ENCODE results near the gene PDPK1.
"Not testable (repeated sequence)": the region's sequence is repeated elsewhere in the genome, so short reads cannot be mapped to it uniquely, and the experiment has no call there.

Gene PDPK1

DNA sequence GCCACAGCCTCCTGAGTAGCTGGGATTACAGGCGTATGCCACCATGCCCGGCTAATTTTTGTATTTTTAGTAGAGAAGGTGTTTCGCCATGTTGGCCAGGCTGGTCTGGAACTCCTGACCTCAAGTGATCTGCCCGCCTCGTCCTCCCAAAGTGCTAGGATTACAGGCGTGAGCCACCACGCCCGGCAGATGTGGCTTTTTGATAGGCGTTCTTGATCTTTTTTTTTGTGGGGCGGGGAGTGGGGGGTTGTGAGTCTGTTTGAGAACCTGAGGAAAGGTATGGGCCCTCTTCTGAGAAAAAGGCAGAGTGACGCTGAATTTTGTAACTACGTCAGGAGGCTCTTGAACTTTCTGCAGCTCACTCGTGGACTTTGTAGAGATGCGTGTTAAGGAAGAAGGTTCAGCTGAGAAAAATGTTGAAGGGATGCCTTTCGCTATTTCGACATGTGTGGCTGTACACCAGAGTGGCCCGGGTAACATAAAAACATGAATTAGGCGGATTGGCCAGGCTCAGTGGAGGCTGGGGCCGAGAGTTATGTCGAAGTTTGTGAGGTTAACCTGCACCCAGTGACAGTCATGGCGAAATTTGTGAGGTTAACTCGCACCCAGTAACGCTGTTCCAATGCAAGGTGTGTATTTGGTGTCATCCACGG is 1.5 kb downstream of the PDPK1 start:
- H3K27ac ChIP-seq; DNase-seq (ENCODE audit: low read depth, low spot score): not testable (repeated sequence)

DNA sequence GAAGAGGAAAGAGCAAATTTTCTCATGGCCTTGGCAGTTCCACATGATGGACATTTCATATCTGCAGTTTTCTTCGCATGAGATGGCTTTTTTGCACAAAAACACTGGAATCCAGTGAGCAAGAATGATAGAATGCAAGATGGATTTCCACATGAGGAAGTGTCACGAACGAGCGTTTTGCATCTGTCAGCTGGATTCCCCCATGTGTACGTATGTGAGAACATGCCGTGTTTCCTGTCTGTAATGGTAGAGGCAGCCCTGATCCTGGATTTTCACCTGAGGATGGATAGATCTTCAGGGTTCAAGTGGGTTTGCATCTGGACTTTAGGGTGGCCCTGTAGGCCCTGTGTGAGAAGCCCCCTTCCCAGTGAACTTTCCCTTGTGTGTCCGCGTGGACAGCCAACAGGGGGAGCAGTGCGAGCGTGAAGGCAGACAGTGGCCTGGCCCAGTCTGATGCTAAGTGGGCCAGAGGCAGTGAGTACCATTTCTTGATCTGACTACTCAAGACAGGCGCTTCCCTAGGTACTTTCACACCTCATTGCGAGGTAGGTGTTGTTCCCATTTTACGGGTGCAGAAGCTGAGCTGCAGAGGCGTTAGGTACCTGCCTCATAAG is 2.1 kb downstream of the PDPK1 start:
- not testable (repeated sequence) for DNase-seq (ENCODE audit: low read depth, low spot score); H3K27ac ChIP-seq

DNA sequence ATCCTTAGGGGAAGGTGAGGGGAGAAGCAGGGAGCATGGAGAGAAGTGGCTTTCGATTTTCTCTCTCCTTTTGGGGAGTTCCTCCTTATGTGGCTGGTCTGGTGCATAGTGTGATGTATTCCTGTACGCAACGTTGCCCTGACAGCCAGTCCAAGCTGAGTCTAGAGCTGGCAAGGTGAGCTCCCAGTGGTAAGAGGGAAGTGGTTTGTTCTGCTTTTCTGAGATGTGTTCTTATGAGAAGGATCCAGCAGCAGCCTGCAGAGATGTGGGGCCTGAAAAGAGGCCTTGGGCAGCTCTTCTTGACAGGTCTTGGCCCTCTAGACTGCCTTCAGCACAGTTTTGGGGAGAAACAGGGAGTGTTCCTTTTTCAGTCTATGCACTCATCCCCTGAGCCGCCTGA is 3.1 kb downstream of the PDPK1 start:
- DNase-seq (ENCODE audit: low read depth, low spot score); H3K27ac ChIP-seq: not testable (repeated sequence)

DNA sequence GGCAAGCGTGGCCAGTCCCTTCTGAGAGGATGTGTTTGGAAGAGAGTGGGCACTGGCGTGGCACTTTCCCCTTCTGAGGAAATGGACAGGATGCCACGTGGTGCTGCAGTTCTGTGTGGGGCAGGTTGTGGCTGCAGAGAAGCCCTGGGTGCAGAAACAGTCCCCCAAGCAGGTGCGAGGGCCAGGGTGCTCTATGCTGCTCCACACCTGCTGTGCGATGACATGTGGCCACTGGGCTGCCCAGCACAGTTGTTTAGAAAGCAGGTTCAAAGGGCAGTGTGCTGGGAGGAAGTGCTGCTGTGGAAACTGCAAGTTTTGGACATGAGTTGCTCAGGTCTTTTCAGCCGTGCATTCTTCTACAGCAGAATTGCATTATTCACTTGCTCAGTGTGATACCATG is 3.6 kb downstream of the PDPK1 start:
- H3K27ac ChIP-seq; DNase-seq (ENCODE audit: low read depth, low spot score): not testable (repeated sequence)

DNA sequence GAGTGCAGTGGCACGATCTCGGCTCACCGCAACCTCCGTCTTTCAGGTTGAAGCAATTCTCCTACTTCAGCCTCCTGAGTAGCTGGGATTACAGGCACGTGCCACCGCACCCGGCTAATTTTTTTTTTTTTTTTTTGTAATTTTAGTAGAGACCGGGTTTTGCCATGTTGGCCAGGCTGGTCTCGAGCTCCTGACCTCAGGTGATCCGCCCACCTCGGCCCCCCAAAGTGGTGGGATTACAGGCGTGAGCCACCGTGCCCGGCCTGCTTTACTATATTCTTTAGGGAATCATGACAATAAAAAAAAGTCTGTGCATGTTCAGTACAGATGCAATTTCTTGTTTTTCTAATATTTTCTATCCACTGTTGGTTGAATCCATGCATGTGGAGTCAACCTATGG is 6.0 kb downstream of the PDPK1 start:
- H3K27ac ChIP-seq; DNase-seq (ENCODE audit: low read depth, low spot score): not testable (repeated sequence)

DNA sequence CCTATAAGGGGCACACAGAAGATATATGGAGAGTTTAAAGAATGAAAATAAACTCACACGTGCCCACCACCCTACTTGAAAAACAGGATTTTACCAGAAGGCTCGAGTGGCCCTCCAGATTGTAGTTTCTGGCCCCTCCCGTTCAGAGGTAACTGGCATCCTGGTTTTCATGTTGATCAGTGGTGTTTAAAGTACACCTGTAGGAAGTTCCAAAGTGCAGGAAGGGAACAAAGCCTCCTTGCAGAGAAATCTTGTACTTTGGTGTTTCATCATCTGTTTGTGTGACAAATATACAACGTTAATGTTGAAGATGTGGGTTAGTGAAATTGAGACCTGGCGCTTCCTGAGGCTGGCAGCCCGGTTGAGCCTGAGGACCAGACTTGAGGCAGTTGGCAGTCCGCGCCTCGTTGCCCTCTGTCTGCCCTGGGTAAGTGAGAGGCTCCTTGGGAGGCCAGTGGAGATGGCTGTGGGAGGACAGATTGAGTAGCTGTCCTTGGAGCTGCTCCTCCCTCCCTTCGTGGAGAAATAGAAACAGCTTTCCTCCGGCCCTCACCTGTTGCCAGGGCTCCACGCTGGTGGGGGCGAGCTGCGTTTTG is 12.6 kb downstream of the PDPK1 start:
- DNase-seq (ENCODE audit: low read depth, low spot score); H3K27ac ChIP-seq: not testable (repeated sequence)

DNA sequence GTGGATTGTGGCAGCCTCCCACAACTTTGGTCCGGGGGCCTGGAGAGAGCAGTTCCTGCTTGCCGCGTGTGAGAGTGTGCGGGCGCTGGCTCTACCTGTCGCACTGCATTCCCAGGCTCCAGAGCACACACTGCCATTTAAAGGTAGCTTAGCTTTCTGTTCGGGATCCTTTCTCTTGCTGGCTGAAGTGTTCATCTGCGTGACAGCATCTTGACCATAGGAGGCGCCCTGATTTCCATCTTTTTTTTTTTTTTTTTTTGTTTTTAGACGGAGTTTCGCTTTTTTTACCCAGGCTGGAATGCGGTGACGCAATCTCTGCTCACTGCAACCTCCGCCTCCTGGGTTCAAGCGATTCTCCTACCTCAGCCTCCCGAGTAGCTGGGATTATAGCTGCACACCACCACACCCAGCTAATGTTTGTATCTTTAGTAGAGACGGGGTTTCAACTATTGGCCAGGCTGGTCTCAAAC is 13.6 kb downstream of the PDPK1 start:
- H3K27ac ChIP-seq: peak overlapping the region; percentile 47
- not testable (repeated sequence) for DNase-seq (ENCODE audit: low read depth, low spot score)

DNA sequence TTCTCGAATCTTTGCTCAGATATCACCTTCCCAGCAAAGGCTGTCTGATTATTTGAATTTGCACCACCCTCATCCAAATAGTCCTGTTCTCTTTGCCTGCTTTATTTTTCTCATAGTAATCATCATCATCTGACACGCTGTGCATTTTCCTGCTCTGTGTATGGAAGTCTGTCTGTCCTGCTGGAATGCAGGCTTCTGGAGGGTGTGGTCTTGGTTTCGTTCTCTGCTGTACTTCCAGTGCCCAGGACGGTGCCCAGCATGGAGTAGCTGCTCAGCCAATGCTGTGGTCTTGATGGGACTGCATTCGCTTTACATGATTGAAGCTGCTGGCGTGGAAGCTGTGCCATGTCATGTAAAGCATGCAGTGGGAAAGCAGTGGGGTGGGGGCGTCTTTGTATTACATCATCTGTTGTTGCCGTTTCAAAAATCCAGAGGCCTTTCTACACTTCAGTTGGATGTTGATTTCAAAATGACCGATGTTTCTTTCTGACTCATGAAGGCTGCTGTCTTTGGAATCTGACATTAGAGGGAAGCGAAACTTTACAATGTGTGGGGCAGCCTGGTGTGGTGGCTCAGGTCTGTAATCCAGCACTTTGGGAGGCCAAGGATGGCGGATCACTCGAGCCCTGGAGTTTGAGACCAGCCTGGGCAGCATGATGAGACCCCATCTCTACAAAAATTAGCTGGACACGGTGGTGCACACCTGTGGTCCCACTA is 17.0 kb downstream of the PDPK1 start:
- not testable (repeated sequence) for H3K27ac ChIP-seq; DNase-seq (ENCODE audit: low read depth, low spot score)

DNA sequence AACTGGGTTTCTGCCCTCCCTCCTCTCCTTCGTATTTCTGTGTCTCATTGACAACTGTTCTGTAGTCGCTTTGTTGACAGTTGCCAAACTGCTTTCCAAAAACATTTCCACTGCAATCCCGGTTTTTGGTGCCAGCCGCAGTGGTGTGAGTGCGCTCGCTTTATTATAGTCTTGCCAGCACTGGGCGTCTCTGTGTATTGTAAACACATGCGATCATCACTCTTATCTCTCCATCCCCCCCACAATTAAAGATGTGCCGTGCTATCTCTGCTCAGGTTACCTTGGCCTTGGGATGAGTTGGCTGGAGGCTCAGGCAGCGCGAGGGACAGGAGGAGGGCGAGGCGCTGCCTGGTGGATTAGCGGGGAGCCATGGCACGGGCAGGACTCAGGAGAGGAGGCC is 19.3 kb downstream of the PDPK1 start:
- not testable (repeated sequence) for DNase-seq (ENCODE audit: low read depth, low spot score); H3K27ac ChIP-seq

DNA sequence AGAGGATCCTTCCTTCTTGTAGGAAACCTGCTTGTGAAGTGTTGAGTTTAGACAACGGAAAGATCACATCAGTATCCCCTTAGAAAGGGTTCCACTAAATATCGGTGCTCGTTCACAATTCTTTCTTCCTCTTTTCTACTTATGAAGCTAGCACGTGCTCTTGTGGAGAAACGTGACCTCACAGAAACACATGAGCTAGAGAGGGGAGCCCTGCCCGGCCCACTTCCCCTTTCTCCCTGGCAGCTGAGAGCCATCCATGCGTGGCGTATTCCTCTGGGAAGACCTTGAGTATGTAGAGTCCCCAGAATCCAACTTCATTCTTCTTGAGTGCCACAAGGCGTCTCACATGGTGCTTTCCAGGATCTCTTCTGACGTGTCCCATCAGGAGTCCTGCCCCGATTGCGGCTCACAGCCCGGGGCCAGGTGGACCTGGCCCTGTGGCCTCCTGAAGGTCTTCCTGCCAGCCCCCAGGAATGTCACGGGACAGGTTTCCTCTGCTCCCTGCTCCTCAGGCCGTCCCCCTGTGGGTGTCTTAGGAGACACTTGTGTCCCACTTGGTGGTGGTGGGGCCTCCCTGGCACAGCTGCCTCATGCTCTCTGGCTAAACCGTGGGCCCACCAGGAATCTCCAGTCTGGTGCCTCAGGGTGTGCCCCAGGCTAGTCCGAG is 22.4 kb downstream of the PDPK1 start:
- not testable (repeated sequence) for H3K27ac ChIP-seq; DNase-seq (ENCODE audit: low read depth, low spot score)

DNA sequence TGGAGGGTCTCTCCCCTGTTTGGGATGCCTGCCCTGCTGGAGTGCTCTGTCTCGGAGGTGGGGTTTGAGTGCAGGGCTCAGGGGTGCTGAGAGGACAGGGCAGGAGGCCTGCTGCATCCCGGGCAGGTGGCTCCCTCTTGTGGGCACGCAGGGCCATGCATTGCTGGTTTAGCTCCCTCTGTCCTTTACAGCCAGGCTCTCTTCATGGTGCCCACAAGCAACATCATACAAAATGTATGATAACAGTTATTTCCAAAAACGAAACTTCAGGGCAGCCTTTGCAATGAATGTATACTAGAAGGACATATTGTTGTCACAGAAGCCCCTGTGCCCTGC is 22.9 kb downstream of the PDPK1 start:
- not testable (repeated sequence) for H3K27ac ChIP-seq; DNase-seq (ENCODE audit: low read depth, low spot score)

DNA sequence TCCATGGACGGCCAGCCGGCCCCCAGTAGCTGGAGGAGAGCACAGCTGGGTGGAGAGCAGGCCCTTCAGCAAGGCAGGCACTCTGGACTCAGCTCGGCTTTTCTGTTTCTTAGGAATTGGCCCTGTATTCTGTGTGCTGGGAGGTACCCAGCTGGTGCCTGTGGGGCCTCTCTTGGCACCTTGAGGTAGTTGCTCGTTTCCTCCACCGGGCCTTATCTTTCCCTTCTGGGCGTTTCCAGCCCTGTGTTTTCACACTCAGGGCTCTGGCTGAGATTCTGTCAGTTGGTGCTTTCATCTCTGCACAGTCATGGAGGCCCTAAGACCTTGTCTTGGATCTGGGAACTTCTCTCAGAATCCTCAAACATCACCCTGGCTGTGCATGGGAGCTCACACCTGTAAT is 29.7 kb downstream of the PDPK1 start:
- DNase-seq (ENCODE audit: low read depth, low spot score); H3K27ac ChIP-seq: not testable (repeated sequence)

DNA sequence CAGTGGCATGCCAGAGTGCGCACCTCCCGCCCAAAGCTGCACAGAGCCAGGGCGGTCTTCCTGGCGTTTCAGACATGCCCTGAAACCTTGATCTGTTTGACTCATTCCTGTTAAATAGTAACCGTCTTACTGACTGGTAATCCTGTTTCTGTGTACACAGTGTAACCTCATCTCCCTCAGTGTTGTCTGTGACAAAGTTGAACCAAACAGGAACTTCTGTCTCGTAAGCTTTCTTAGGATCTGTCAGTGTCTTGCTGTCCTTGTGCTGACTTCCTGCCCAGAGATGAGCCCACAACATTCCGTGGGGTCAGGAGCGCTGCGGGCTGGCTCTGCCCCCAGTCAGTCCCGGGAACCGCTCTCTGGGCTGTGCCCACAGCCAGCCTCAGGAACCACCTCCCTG is 30.8 kb downstream of the PDPK1 start:
- not testable (repeated sequence) for H3K27ac ChIP-seq; DNase-seq (ENCODE audit: low read depth, low spot score)

DNA sequence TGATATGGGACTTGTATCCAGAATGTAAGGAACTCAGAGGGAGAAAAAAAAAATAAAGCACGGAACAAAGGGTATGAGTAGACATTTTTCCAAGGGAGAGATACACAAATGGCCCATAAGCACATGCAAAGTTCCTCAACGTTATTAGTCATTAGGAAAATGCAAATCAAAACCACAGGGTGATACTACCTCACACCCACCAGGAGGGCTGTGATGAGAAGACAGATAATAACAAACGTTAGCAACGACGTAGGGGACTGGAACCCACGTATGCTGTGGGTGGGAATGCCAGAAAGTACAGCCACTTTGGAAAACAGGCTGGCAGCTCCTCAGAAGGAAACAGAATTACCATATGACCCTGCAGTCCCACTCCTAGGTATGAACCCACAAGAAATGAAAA is 34.9 kb downstream of the PDPK1 start:
- not testable (repeated sequence) for H3K27ac ChIP-seq

DNA sequence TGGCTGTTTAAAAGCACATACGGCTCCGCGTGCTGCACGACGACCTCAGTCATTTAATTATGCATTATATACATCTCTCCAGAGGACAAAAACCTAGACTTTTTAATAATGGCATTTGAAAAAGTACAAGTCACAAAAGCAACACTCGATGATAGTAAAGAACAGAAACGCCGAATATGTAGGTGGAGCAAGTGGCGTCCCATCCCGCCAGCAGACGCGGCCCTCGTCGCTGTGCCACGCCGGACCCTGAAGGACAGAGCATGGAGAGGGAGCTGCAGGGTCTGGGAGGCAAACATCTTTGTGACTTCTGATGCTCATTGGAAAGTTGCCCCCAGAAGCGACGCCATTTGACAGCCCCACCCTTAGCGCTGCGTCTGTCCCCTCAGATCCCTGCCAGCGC is 38.0 kb downstream of the PDPK1 start:
- H3K27ac ChIP-seq; DNase-seq (ENCODE audit: low read depth, low spot score): not testable (repeated sequence)

More for the DNA sequence above, 34.9 kb downstream of the PDPK1 start:
- not testable (repeated sequence) for DNase-seq (ENCODE audit: low read depth, low spot score)

DNA sequence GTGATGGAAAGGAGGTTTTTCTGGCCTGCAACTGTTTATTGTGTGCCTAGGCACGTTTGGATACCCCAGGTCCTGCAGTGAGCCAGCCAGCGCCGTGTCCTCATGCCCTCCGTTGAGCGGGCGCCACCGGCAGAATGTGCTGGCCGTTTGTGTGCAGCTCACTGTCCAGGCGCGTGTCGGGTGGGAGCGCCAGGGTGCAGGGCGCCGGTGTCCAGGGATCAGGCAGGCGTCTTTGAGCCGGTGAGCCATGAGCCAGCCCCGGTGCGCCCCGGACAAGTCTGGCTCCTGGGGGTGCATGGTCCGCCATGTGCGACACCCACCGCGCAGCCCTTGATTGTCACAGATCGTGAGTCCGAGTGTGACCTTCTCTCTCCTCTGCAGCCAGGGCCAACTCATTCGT is 39.2 kb downstream of the PDPK1 start:
- H3K27ac ChIP-seq; DNase-seq (ENCODE audit: low read depth, low spot score): not testable (repeated sequence)

DNA sequence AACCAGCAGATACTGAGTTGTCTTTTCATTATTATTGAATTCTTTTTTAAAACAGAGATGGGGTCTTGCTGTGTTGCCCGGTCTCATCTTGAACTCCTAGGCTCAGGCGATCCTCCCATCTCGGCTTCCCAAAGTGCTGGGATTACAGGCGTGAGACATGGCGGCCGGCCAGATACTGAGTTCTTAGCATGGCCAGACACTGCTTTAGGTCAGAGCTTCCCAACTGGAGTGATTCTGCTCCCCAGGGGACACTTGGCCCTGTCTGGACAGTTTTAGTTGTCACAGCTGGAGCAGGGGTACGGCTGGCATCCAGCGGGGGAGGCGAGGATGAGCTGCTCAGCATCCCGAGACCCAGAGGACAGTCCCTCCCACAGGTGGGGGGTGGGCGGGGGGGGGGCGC is 41.1 kb downstream of the PDPK1 start:
- H3K27ac ChIP-seq; DNase-seq (ENCODE audit: low read depth, low spot score): not testable (repeated sequence)

DNA sequence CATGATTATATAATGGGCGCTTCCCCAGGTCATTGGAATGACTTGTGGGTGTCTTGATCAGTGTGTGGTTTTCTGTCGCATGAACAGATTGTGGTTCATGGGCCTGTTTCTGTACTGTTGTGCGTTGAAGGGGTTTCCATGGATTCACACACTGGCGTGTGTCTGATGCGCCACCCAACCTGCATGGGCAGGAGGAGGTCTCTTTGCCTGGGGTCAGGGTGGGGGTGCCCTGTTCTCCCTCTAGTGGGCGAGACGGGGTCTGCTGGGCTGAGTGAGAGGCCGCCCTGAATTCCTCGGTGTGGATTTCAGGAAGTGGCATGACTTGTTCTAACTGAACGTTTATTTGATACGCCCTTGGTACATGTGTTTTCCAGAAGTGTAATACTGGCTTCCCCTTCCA is 42.3 kb downstream of the PDPK1 start:
- not testable (repeated sequence) for DNase-seq (ENCODE audit: low read depth, low spot score); H3K27ac ChIP-seq

DNA sequence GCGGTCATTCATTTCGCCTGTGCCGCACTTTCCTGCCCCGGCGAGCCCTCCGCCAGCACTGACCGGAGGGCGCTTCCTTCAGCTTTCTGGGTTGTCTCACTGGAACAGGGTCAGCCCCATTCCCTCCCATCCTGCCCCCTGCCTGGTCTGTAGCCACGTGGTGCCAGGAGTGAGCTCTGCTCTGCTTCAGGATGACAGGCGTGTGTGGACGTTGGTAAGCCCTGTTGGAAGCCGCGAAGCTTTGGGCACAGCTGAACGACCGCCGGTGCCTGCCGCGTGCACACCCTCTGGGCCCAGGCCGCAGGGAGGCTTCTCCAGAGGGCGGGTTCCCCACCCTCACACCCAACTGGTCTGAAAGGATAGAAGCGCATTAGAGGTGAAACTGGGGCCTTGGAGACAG is 43.0 kb downstream of the PDPK1 start:
- not testable (repeated sequence) for H3K27ac ChIP-seq; DNase-seq (ENCODE audit: low read depth, low spot score)

Data from epithelial cell of prostate (primary cell).